GM21515 (cell line): ENCODE data around the gene NDUFAF8.

ENCODE experiments used
- ATAC-seq: cut with Tn5 transposase; IDR thresholded peaks from one replicate; pipeline ENCODE4 v1.9.1; 2021; ENCODE audit not compliant: unreplicated experiment

Gene NDUFAF8

GRCh38 chr17:81251709-81252301, 12.7 kb downstream of the NDUFAF8 start:
- no peak for ATAC-seq

GRCh38 chr17:81252326-81252986, 13.3 kb downstream of the NDUFAF8 start:
- ATAC-seq: no peak

- ATAC-seq: no peak
These were observed 13.8 kb downstream of the NDUFAF8 start for GRCh38 chr17:81252987-81253329.

GRCh38 chr17:81253358-81254131, 14.4 kb downstream of the NDUFAF8 start:
- ATAC-seq: no peak

- ATAC-seq: no peak
These were observed 16.0 kb downstream of the NDUFAF8 start for GRCh38 chr17:81254955-81255717.

GRCh38 chr17:81256616-81257015, 17.5 kb downstream of the NDUFAF8 start:
- ATAC-seq: no peak

GRCh38 chr17:81257533-81257932, 18.4 kb downstream of the NDUFAF8 start:
- no peak for ATAC-seq

GRCh38 chr17:81258292-81258691, 19.2 kb downstream of the NDUFAF8 start:
- ATAC-seq: no peak

- ATAC-seq: no peak
These were observed 20.0 kb downstream of the NDUFAF8 start for GRCh38 chr17:81259058-81259605.

- ATAC-seq: no peak
These were observed 21.1 kb downstream of the NDUFAF8 start for GRCh38 chr17:81260171-81260570.

GRCh38 chr17:81260641-81261040, 21.5 kb downstream of the NDUFAF8 start:
- no peak for ATAC-seq

GRCh38 chr17:81261096-81261495, 22.0 kb downstream of the NDUFAF8 start:
- no peak for ATAC-seq

- ATAC-seq: no peak
These were observed 22.6 kb downstream of the NDUFAF8 start for GRCh38 chr17:81261582-81262336.

- ATAC-seq: no peak
These were observed 24.5 kb downstream of the NDUFAF8 start for GRCh38 chr17:81263371-81264181.

GRCh38 chr17:81264640-81265039, 25.5 kb downstream of the NDUFAF8 start:
- no peak for ATAC-seq

- no peak for ATAC-seq
These were observed 26.5 kb downstream of the NDUFAF8 start for GRCh38 chr17:81265576-81265975.

GRCh38 chr17:81267390-81268067, 28.4 kb downstream of the NDUFAF8 start:
- no peak for ATAC-seq

GRCh38 chr17:81270279-81270678, 31.2 kb downstream of the NDUFAF8 start:
- ATAC-seq: no peak

- ATAC-seq: no peak
These were observed 32.1 kb downstream of the NDUFAF8 start for GRCh38 chr17:81271226-81271625.
